GM19468 (cell line): ENCODE measurements around the gene SLC39A10.
"Not testable (repeated sequence)": the region's sequence is repeated elsewhere in the genome, so short reads cannot be mapped to it uniquely, and the experiment has no call there.

ENCODE experiments used
- ATAC-seq: cut with Tn5 transposase; IDR thresholded peaks from one replicate; pipeline ENCODE4 v1.9.1; 2021; ENCODE audit warnings: mild to moderate bottlenecking, moderate library complexity, moderate number of reproducible peaks; ENCODE audit not compliant: unreplicated experiment; ENCODE audit errors: extremely low read depth

SLC39A10 gene

GRCh38 chr2:195670191-195670590, 13.2 kb downstream of the SLC39A10 start:
- no peak for ATAC-seq

- no peak for ATAC-seq
These were observed 14.5 kb downstream of the SLC39A10 start for GRCh38 chr2:195671563-195671962.

GRCh38 chr2:195672674-195673073, 15.6 kb downstream of the SLC39A10 start:
- no peak for ATAC-seq

GRCh38 chr2:195674491-195675221, 17.6 kb downstream of the SLC39A10 start:
- ATAC-seq = no peak

GRCh38 chr2:195675783-195676427, 18.9 kb downstream of the SLC39A10 start:
- ATAC-seq = no peak

GRCh38 chr2:195677290-195677689, 20.3 kb downstream of the SLC39A10 start:
- ATAC-seq = no peak

- ATAC-seq = no peak
These were observed 20.9 kb downstream of the SLC39A10 start for GRCh38 chr2:195677884-195678283.

GRCh38 chr2:195682077-195682476, 25.1 kb downstream of the SLC39A10 start:
- ATAC-seq = no peak

GRCh38 chr2:195683174-195683573, 26.1 kb downstream of the SLC39A10 start:
- ATAC-seq = no peak

- ATAC-seq = no peak
These were observed 29.5 kb downstream of the SLC39A10 start for GRCh38 chr2:195686564-195686963.

GRCh38 chr2:195687320-195688086, 30.5 kb downstream of the SLC39A10 start:
- ATAC-seq = no peak

- not testable (repeated sequence) for ATAC-seq
These were observed 35.5 kb downstream of the SLC39A10 start for GRCh38 chr2:195692531-195692930.

- ATAC-seq = no peak
These were observed 37.5 kb downstream of the SLC39A10 start for GRCh38 chr2:195694553-195694952.

GRCh38 chr2:195695002-195695631, 38.1 kb downstream of the SLC39A10 start:
- no peak for ATAC-seq

GRCh38 chr2:195696012-195696411, 39.0 kb downstream of the SLC39A10 start:
- no peak for ATAC-seq

GRCh38 chr2:195697681-195698220, 40.7 kb downstream of the SLC39A10 start:
- ATAC-seq = no peak

- ATAC-seq = no peak
These were observed 43.5 kb downstream of the SLC39A10 start for GRCh38 chr2:195700480-195700879.

- ATAC-seq = no peak
These were observed 49.3 kb downstream of the SLC39A10 start for GRCh38 chr2:195706161-195706900.

GRCh38 chr2:195709901-195710806, 53.1 kb downstream of the SLC39A10 start:
- ATAC-seq = no peak
